ENCODE data around the gene ZBTB46.

ZBTB46 gene

DNA sequence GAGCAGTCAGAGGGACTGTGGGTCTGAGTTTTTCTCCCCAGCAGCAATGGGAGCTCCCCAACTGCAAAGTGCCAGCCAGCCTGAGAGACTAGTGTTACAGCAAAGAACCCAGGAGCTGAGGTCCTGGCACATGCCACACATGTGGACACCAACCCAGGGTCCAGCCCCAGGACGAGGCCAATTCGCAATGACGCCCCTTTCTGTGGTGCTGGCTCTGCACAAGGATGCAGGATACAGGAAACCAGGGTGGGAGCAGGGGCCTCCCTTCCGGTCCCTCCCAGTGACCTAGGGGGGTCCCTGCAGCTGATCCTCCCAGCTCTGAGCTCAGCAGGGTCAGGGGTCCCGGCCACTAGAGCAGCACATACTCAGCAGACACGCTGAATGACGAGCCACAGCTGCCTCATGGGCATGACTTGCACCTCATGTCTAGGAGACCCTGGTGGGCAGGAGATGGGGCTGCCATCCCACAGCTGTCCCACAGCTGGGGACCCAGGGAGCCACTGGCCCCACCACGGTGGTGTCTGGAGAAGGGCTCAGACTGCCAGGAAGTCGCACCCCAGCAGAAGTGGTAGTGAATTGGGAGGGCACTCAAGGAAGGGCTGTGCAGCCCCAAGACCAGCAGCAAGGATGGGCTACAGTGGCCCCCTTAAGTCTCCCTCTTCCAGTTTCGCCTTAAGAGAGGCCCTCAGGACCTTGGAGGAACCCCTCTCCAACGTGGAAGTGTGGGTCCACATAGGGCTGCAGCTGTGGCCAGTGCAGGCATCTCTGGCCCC is 126.9 kb downstream of the ZBTB46 start:
- DNase-seq (ENCODE audit: low spot score), result no peak

DNA sequence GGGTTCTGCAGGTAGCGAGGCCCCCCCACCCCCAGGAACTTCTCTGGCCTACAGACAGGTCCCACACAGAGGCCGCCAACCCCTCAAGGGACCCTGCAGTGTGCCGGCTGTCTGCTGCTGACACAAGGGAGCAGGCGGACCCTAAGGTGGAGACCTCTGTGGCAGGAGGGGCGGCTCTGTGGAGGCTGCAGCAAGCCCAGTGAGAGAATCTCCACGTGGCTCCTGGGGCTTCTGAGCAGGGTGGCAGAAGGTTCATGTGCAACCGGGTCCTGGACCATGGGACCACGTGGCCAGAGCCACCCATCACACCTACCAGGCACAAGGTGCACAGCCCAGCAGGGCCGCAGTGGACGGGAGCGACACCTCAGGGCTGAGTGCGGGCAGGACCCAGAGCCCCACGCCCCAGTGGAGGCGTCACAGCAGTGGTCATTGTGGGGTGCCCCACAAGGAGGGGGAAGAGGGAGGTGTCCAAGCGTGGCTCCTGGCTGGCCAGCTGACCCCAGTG is 127.5 kb downstream of the ZBTB46 start:
- no peak for DNase-seq (ENCODE audit: low spot score)

DNA sequence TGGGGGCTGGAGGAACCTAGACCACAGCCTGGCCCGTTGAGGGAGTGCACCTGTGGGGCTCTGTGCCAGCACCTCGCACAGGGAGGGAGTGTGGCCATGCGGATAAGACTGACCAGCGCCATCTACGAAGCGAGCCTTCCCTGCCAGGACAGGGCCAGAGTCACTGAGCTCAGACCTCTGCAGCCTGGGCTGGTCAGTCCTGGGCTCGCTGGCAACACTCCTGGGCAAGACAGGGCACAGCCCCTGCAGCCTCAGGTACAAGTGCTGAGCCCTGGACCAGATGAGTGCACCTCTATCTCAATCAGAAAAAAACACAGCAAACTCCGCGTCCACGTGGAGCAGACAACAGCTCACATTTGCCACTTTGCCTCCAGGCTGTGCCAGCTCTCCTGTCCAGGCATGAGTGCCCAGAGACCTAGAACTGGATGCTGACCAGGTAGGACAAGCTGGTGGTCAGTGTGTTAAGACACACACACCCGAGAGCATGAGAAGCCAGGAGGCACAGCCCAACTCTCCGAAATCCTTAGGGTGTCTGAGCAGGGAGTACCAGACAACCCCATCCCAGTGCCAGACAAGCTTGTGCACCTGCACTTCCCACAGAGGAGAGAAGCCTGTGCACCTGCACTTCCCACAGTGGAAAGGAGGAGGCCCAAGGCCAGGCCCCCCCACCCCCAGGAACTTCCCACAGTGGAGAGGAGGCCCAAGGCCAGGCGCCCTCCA is 128.2 kb downstream of the ZBTB46 start:
- no peak for DNase-seq (ENCODE audit: low spot score)

- DNase-seq (ENCODE audit: low spot score), result no peak
These were observed 128.9 kb downstream of the ZBTB46 start for GRCh38 chr20:63702036-63702665.

- DNase-seq (ENCODE audit: low spot score), result no peak
These were observed 129.6 kb downstream of the ZBTB46 start for GRCh38 chr20:63701329-63702035.

DNA sequence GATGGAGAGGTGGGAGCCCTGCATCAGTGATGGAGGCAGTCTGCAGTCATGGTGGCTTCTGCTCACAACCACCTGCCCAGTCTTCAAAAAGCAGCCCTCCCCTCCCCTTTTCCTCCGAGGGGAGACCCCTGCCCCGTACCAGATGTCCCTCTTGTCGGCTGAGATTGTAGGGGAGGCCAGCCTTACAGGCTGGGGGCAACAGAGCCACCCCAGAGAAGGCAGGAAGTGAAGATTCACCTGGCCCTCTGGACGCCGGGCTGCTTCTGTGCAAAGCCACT is 130.1 kb downstream of the ZBTB46 start:
- no peak for DNase-seq (ENCODE audit: low spot score)

GRCh38 chr20:63700199-63701050 is 130.6 kb downstream of the ZBTB46 start:
- no peak for DNase-seq (ENCODE audit: low spot score)

- no peak for DNase-seq (ENCODE audit: low spot score)
These were observed 131.4 kb downstream of the ZBTB46 start for GRCh38 chr20:63699466-63700198.

DNA sequence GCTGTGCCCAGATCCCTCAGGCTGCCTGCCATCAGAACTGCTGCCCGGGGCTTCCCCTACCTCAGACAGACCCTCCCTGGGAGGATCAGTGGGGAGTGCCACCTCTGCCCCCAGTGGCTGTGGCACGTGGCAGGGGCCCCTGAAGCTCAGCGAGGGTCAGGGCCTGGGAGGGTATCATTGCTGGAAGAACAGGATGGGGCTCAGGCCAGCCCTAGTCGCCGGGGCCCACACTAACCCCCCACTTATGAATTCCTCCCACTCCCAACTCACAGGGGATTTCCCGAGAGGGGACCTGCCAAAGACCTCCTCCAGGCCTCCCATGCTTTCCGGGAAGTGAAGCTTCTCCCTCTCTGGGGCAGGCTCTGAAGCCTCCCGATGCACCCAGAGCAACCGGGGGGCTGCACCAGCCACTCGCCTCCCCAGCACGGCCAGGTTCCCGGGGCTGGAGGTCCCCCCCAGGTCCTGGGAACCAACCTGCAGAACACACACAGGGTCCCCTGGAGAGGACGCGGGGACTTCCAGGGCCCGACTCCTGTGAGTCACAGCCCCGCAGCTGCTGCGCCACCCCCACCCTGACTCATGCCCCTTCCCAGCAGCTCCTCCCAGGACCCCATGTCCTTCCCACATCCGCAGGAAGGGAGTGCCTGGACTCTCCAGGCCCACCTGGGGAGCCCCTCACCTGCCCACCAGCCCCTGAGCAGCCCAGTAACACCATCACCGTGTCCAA is 132.2 kb downstream of the ZBTB46 start:
- no peak for DNase-seq (ENCODE audit: low spot score)

- DNase-seq (ENCODE audit: low spot score), result no peak
These were observed 133.1 kb downstream of the ZBTB46 start for GRCh38 chr20:63697868-63698545.

DNA sequence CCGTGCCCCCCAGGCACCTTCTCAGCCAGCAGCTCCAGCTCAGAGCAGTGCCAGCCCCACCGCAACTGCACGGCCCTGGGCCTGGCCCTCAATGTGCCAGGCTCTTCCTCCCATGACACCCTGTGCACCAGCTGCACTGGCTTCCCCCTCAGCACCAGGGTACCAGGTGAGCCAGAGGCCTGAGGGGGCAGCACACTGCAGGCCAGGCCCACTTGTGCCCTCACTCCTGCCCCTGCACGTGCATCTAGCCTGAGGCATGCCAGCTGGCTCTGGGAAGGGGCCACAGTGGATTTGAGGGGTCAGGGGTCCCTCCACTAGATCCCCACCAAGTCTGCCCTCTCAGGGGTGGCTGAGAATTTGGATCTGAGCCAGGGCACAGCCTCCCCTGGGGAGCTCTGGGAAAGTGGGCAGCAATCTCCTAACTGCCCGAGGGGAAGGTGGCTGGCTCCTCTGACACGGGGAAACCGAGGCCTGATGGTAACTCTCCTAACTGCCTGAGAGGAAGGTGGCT is 133.7 kb downstream of the ZBTB46 start:
- no peak for DNase-seq (ENCODE audit: low spot score)

DNA sequence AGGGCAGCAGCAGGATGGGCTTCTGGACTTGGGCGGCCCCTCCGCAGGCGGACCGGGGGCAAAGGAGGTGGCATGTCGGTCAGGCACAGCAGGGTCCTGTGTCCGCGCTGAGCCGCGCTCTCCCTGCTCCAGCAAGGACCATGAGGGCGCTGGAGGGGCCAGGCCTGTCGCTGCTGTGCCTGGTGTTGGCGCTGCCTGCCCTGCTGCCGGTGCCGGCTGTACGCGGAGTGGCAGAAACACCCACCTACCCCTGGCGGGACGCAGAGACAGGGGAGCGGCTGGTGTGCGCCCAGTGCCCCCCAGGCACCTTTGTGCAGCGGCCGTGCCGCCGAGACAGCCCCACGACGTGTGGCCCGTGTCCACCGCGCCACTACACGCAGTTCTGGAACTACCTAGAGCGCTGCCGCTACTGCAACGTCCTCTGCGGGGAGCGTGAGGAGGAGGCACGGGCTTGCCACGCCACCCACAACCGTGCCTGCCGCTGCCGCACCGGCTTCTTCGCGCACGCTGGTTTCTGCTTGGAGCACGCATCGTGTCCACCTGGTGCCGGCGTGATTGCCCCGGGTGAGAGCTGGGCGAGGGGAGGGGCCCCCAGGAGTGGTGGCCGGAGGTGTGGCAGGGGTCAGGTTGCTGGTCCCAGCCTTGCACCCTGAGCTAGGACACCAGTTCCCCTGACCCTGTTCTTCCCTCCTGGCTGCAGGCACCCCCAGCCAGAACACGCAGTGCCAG is 134.3 kb downstream of the ZBTB46 start, which contains the start of gene TNFRSF6B:
TNFRSF6B (plus strand) TSS at position 25 of the 729 bp plus-strand sequence; CDS start at position 141, 116 bp downstream.
- no peak for DNase-seq (ENCODE audit: low spot score)

GRCh38 chr20:63696306-63696627 is 134.8 kb downstream of the ZBTB46 start:
- DNase-seq (ENCODE audit: low spot score), result no peak

DNA sequence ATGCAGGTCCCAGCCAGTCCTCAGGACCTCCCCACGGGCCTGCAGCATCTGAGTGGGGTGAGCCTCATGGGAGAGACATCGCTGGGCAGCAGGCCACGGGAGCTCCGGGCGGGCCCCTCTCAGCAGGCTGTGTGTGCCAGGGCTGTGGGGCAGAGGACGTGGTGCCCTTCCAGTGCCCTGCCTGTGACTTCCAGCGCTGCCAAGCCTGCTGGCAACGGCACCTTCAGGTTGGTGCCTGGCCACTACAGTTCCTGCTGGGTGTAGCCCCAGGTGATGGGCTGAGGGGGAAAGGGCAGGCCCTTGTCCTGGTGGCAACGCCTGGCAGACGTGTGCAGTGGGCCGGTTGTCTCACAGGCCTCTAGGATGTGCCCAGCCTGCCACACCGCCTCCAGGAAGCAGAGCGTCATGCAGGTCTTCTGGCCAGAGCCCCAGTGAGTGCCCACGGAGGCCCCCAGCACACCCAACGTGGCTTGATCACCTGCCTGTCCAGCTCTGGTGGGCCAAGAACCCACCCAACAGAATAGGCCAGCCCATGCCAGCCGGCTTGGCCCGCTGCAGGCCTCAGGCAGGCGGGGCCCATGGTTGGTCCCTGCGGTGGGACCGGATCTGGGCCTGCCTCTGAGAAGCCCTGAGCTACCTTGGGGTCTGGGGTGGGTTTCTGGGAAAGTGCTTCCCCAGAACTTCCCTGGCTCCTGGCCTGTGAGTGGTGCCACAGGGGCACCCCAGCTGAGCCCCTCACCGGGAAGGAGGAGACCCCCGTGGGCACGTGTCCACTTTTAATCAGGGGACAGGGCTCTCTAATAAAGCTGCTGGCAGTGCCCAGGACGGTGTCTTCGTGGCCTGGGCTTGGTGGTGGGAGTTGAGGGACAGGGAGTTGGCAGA is 135.4 kb downstream of the ZBTB46 start:
- DNase-seq (ENCODE audit: low spot score), result no peak

GRCh38 chr20:63694584-63695423 is 136.3 kb downstream of the ZBTB46 start:
- no peak for DNase-seq (ENCODE audit: low spot score)

GRCh38 chr20:63693733-63694583 is 137.1 kb downstream of the ZBTB46 start:
- no peak for DNase-seq (ENCODE audit: low spot score)

All from germinal center (tissue), 1 donor.